H9 (cell line): ENCODE results near the gene ADAM8. TPM values are rescaled to one million over a fixed set of nuclear protein-coding genes. Genes with fewer than 3 reads are reported as not detected.

Experiments
- DNase-seq: peaks from one replicate; pipeline ENCODE4 v3.0.0-alpha.2; 2017
- H2AFZ ChIP-seq: one replicate; pipeline ENCODE4 v1.6.1; 2013; ENCODE audit warnings: mild to moderate bottlenecking, low read length, control low read depth, moderate library complexity
- H2AK5ac ChIP-seq: 2 replicates; pipeline ENCODE4 v1.6.1; 2013; ENCODE audit warnings: low read length, control low read depth, mixed read lengths; ENCODE audit not compliant: insufficient read length
- H2BK120ac ChIP-seq: one replicate; pipeline ENCODE4 v1.6.1; 2013; ENCODE audit warnings: low read depth, mild to moderate bottlenecking, low read length, control low read depth, inconsistent platforms; ENCODE audit not compliant: poor library complexity, severe bottlenecking
- H2BK12ac ChIP-seq: 2 replicates; pipeline ENCODE4 v1.6.1; 2013; ENCODE audit warnings: low read length, control low read depth, mixed read lengths, low read depth; ENCODE audit not compliant: insufficient read length
- H2BK15ac ChIP-seq: 2 replicates; pipeline ENCODE4 v1.6.1; 2013; ENCODE audit warnings: low read depth, low read length, control low read depth
- H2BK20ac ChIP-seq: one replicate; pipeline ENCODE4 v1.6.1; 2013; ENCODE audit warnings: low read depth, mild to moderate bottlenecking, low read length, control low read depth, inconsistent platforms; ENCODE audit not compliant: poor library complexity, severe bottlenecking
- H2BK5ac ChIP-seq: 2 replicates; pipeline ENCODE4 v1.6.1; 2013; ENCODE audit warnings: low read length, control low read depth, mixed read lengths; ENCODE audit not compliant: insufficient read length
- H3K14ac ChIP-seq: 2 replicates; pipeline ENCODE4 v1.6.1; 2013; ENCODE audit warnings: low read length, control low read depth; ENCODE audit not compliant: insufficient read depth
- H3K18ac ChIP-seq: 2 replicates; pipeline ENCODE4 v1.6.1; 2013; ENCODE audit warnings: low read depth, mild to moderate bottlenecking, mixed read lengths, low read length, control low read depth; ENCODE audit not compliant: insufficient read length
- H3K23ac ChIP-seq: 2 replicates; pipeline ENCODE4 v1.6.1; 2013; ENCODE audit warnings: low read length, control low read depth, mixed read lengths, low read depth; ENCODE audit not compliant: insufficient read length
- H3K23me2 ChIP-seq: 2 replicates; pipeline ENCODE4 v1.6.1; 2013; ENCODE audit warnings: low read depth, mild to moderate bottlenecking, mixed read lengths, low read length, control low read depth; ENCODE audit not compliant: insufficient read length, poor library complexity, severe bottlenecking
- H3K27ac ChIP-seq: 2 replicates; pipeline ENCODE4 v1.5.1; 2013; ENCODE audit warnings: low read length, control low read depth, mixed read lengths, low read depth; ENCODE audit not compliant: insufficient read length
- H3K27me3 ChIP-seq: 2 replicates; pipeline ENCODE4 v1.6.1; 2013; ENCODE audit warnings: low read length, control low read depth, inconsistent platforms; ENCODE audit not compliant: insufficient read depth
- H3K4ac ChIP-seq: 2 replicates; pipeline ENCODE4 v1.6.1; 2013; ENCODE audit warnings: low read depth, mild to moderate bottlenecking, control low read depth, inconsistent platforms, low read length, moderate library complexity
- H3K4me1 ChIP-seq: 2 replicates; pipeline ENCODE4 v1.6.1; 2013; ENCODE audit warnings: low read length, control low read depth, inconsistent platforms; ENCODE audit not compliant: insufficient read depth
- H3K4me2 ChIP-seq: 2 replicates; pipeline ENCODE4 v1.6.1; 2013; ENCODE audit warnings: low read length, control low read depth, mixed read lengths; ENCODE audit not compliant: insufficient read length, insufficient read depth
- H3K56ac ChIP-seq: 2 replicates; pipeline ENCODE4 v1.6.1; 2013; ENCODE audit warnings: low read depth, mild to moderate bottlenecking, mixed read lengths, low read length, control low read depth; ENCODE audit not compliant: insufficient read length
- H3K79me1 ChIP-seq: 2 replicates; pipeline ENCODE4 v1.6.1; 2013; ENCODE audit warnings: low read depth, mild to moderate bottlenecking, moderate library complexity, low read length, control low read depth, inconsistent platforms; ENCODE audit not compliant: insufficient read depth, poor library complexity, severe bottlenecking
- H3K79me2 ChIP-seq: 2 replicates; pipeline ENCODE4 v1.6.1; 2013; ENCODE audit warnings: low read length, control low read depth, inconsistent platforms; ENCODE audit not compliant: insufficient read depth
- H3K9ac ChIP-seq: 2 replicates; pipeline ENCODE4 v1.6.1; 2013; ENCODE audit warnings: low read length, control low read depth, mixed read lengths; ENCODE audit not compliant: insufficient read length; ENCODE audit errors: extremely low read depth
- H3K9me3 ChIP-seq: one replicate; pipeline ENCODE4 v1.6.1; 2013; ENCODE audit warnings: low read depth, low read length, inconsistent platforms; ENCODE audit not compliant: control insufficient read depth
- H3T11ph ChIP-seq: one replicate; pipeline ENCODE4 v1.6.1; 2013; ENCODE audit warnings: mild to moderate bottlenecking, low read length, control low read depth, inconsistent platforms
- H4K20me1 ChIP-seq: one replicate; pipeline ENCODE4 v1.6.1; 2013; ENCODE audit not compliant: control insufficient read depth, insufficient read length, insufficient read depth
- H4K5ac ChIP-seq: 2 replicates; pipeline ENCODE4 v1.6.1; 2013; ENCODE audit warnings: low read depth, mild to moderate bottlenecking, mixed read lengths, low read length, control low read depth; ENCODE audit not compliant: insufficient read length
- H4K8ac ChIP-seq: replicated peaks from 2 replicates; pipeline ENCODE4 v1.6.1; 2013; ENCODE audit warnings: low read length, control low read depth, mixed read lengths, low read depth; ENCODE audit not compliant: insufficient read length
- H4K91ac ChIP-seq: 2 replicates; pipeline ENCODE4 v1.6.1; 2013; ENCODE audit warnings: low read depth, mild to moderate bottlenecking, moderate library complexity, mixed read lengths, low read length, control low read depth; ENCODE audit not compliant: insufficient read length
- H3K27ac Mint-ChIP-seq, 3 experiments: 2 replicates in 2 of 3; 3 replicates in 1 of 3; pipeline ENCODE4 v1.8.0; 2020 to 2021; ENCODE audit warnings: mixed read lengths in 3 of 3, mild to moderate bottlenecking in 1 of 3, moderate library complexity in 1 of 3
- H3K27me3 Mint-ChIP-seq: 2 replicates; pipeline ENCODE4 v1.8.0; 2021; ENCODE audit warnings: low read depth, mild to moderate bottlenecking, moderate library complexity, mixed read lengths
- H3K36me3 Mint-ChIP-seq, 3 experiments: 2 replicates in 2 of 3; 3 replicates in 1 of 3; pipeline ENCODE4 v1.8.0; 2020 to 2021; ENCODE audit warnings: low read depth in 3 of 3, mixed read lengths in 3 of 3; ENCODE audit not compliant: insufficient read depth in 1 of 3
- H3K4me1 Mint-ChIP-seq, 2 experiments: 2 replicates each; pipeline ENCODE4 v1.8.0; 2020; ENCODE audit warnings: mixed read lengths in 2 of 2
- H3K4me3 Mint-ChIP-seq, 2 experiments: 2 replicates in 1 of 2; 3 replicates in 1 of 2; pipeline ENCODE4 v1.8.0; 2020 to 2021; ENCODE audit warnings: mild to moderate bottlenecking in 2 of 2, mixed read lengths in 2 of 2, moderate library complexity in 1 of 2
- H3K9me3 Mint-ChIP-seq, 2 experiments: 2 replicates in 1 of 2; 3 replicates in 1 of 2; pipeline ENCODE4 v1.8.0; 2020; ENCODE audit warnings: mild to moderate bottlenecking in 2 of 2, mixed read lengths in 2 of 2, moderate library complexity in 1 of 2
- CTCF ChIP-seq: fragments of 200-600 bp; sonication (generic); conservative IDR thresholded peaks from 3 replicates; pipeline ENCODE4 v1.8.0; 2021; ENCODE audit warnings: antibody characterized with exemption, mild to moderate bottlenecking
- WGBS: extraction: QIAGEN DNeasy Blood & Tissue Kit; methylation state at CpG from one replicate; pipeline ENCODE4 v1.1.7; 2013; ENCODE audit warnings: missing lambda C conversion rate, low lambda C conversion rate, mixed read lengths; ENCODE audit not compliant: insufficient read length; ENCODE audit errors: extremely low coverage; 5-methylcytosine and 5-hydroxymethylcytosine counted together
- total RNA-seq: library from RNA; stranded (reverse); gene quantifications from 2 replicates; pipeline ENCODE4 v1.2.1, GENCODE V29; 2021

Gene ADAM8
- total RNA-seq, 1 experiment from 2014 or later: 5.4 TPM

DNA sequence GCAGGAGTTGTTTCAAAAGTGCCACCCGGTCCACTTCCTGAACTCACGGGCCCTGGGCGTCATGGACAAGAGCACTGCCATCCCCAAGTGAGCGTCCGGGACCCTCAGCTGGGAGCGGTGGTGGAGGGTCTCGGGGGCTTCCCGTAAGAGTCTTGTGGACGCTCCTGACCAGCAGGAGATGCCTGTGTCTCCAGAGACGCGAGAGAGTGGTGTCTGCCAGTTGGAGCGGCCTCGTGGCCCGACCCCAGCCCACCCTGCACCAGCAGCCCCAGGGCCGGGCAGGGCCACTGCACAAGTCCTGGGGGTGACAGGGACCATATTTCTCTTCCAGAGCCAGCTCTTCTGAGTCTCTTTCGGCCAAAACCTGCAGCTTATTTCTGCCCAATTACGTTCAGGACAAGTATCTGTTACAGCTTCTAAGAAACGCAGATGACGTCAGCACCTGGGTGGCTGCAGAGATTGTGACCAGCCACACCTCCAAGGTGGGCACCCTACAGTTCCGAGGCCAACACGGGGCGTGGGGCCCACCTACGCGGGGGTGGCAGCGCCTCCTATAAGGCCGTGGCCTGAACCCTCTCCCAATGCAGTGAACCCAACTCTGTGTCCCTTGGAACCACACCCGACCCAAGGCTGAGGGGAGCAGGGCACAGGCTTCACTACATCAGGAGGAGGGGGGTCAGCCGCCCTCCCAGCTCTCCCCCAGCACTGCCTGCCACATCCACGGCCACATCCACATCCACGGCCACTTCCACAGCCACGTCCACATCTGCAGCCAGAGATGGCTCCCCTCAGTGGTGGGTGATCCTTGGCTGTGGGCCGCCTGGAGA lies 62.8 kb downstream of the ADAM8 start:
- H3K27me3 Mint-ChIP-seq: peaks cover 3% of the 10 kb centered on the region
- peaks cover 2 to 5% of the 10 kb centered on the region in 2 experiments; a peak in 2 of 5 replicates for H3K9me3 Mint-ChIP-seq
- Histone ChIP-seq H4K91ac (no peak overlapping the region), H3K4me2 (no peak overlapping the region), H2AFZ (no peak overlapping the region), H2BK120ac (no peak overlapping the region), H2BK15ac (no peak overlapping the region), H3K14ac (no peak overlapping the region), H3T11ph (no peak overlapping the region), H3K18ac (no peak overlapping the region), H3K9ac (no peak overlapping the region), H3K23ac (no peak overlapping the region), H3K4me1 (no peaks in the 10 kb centered on the region), H3K79me2 (no peaks in the 10 kb centered on the region), H2BK20ac (no peak overlapping the region), H2BK12ac (no peak overlapping the region), H3K27me3 (no peaks in the 10 kb centered on the region), H4K5ac (no peak overlapping the region), H3K56ac (no peak overlapping the region), H3K4ac (no peak overlapping the region), H2BK5ac (no peak overlapping the region), H3K27ac (no peak overlapping the region), H4K8ac (no peak overlapping the region), H3K9me3 (no peaks in the 10 kb centered on the region), H3K79me1 (no peaks in the 10 kb centered on the region), H4K20me1 (no peaks in the 10 kb centered on the region), H2AK5ac (no peak overlapping the region), H3K23me2 (no peaks in the 10 kb centered on the region)
- DNase-seq: no peak
- WGBS: no CpG with 5 or more reads among the region's 32 CpGs
- H3K4me3 Mint-ChIP-seq: no peak overlapping the region
- no peak overlapping the region for H3K27ac Mint-ChIP-seq
- TF ChIP-seq CTCF: no peak
- peaks cover 2 to 20% (median 12%) of the 10 kb centered on the region in 3 experiments; a peak in 5 of 7 replicates for H3K36me3 Mint-ChIP-seq
- peaks cover 7 to 10% of the 10 kb centered on the region in 2 experiments for H3K4me1 Mint-ChIP-seq
